NCI-H128 (cell line): ENCODE measurements around the gene NEGR1.

Experiments used
- DNase-seq: peaks from one replicate; lab custom pipeline; 2025; ENCODE audit not compliant: unreplicated experiment; lab: John Stamatoyannopoulos, UW

NEGR1 gene

GRCh38 chr1:71649608-71650007 lies 632.7 kb downstream of the NEGR1 start:
- no peak for DNase-seq

GRCh38 chr1:71647513-71648300 lies 634.6 kb downstream of the NEGR1 start:
- DNase-seq = no peak

- no peak for DNase-seq
Observed at GRCh38 chr1:71645015-71645414, 637.3 kb downstream of the NEGR1 start.

GRCh38 chr1:71641903-71642302 lies 640.4 kb downstream of the NEGR1 start:
- DNase-seq = no peak

- DNase-seq = no peak
Observed at GRCh38 chr1:71640998-71641397, 641.3 kb downstream of the NEGR1 start.

GRCh38 chr1:71640116-71640515 lies 642.2 kb downstream of the NEGR1 start:
- no peak for DNase-seq

GRCh38 chr1:71638081-71638766 lies 644.1 kb downstream of the NEGR1 start:
- DNase-seq = no peak

GRCh38 chr1:71635568-71635967 lies 646.8 kb downstream of the NEGR1 start:
- DNase-seq = no peak

GRCh38 chr1:71634159-71634558 lies 648.2 kb downstream of the NEGR1 start:
- DNase-seq = no peak

- DNase-seq = no peak
Observed at GRCh38 chr1:71630073-71630472, 652.3 kb downstream of the NEGR1 start.

GRCh38 chr1:71625004-71625403 lies 657.3 kb downstream of the NEGR1 start:
- no peak for DNase-seq

GRCh38 chr1:71623888-71624287 lies 658.5 kb downstream of the NEGR1 start:
- DNase-seq = no peak

GRCh38 chr1:71621785-71622184 lies 660.6 kb downstream of the NEGR1 start:
- DNase-seq = no peak

- DNase-seq = no peak
Observed at GRCh38 chr1:71618766-71619530, 663.4 kb downstream of the NEGR1 start.

GRCh38 chr1:71618191-71618590 lies 664.1 kb downstream of the NEGR1 start:
- DNase-seq = no peak

- no peak for DNase-seq
Observed at GRCh38 chr1:71610476-71610875, 671.9 kb downstream of the NEGR1 start.

- no peak for DNase-seq
Observed at GRCh38 chr1:71603044-71603776, 679.1 kb downstream of the NEGR1 start.

- DNase-seq = no peak
Observed at GRCh38 chr1:71600023-71600422, 682.3 kb downstream of the NEGR1 start.

- no peak for DNase-seq
Observed at GRCh38 chr1:71599306-71599705, 683.0 kb downstream of the NEGR1 start.

- no peak for DNase-seq
Observed at GRCh38 chr1:71593523-71593922, 688.8 kb downstream of the NEGR1 start.

GRCh38 chr1:71592646-71593274 lies 689.6 kb downstream of the NEGR1 start:
- DNase-seq = no peak
